OCI-LY3 (cell line): Measurements from ENCODE around the gene GORASP1.

Source experiments
- H2AFZ ChIP-seq: fragments of 200-600, 300-600 bp; shearing (Covaris generic); 2 replicates; pipeline ENCODE4 v1.6.0; 2014; ENCODE audit warnings: antibody characterized with exemption, low read depth, low read length
- H3K27ac ChIP-seq: fragments of 200-600, 300-600 bp; sonication (generic); 2 replicates; pipeline ENCODE4 v1.5.1; 2014; ENCODE audit warnings: mild to moderate bottlenecking, low read length, moderate library complexity, mixed read lengths
- H3K27me3 ChIP-seq: fragments of 200-600, 300-600 bp; sonication (generic); 2 replicates; pipeline ENCODE4 v1.6.1; 2014; ENCODE audit warnings: low read depth, low read length, mixed read lengths
- H3K36me3 ChIP-seq: fragments of 200-600, 300-600 bp; sonication (generic); replicated peaks from 2 replicates; pipeline ENCODE3; 2014; ENCODE audit warnings: low read depth, low read length, mixed read lengths
- H3K4me1 ChIP-seq: fragments of 300-600, 200-600 bp; sonication (generic); 2 replicates; pipeline ENCODE4 v1.6.1; 2014; ENCODE audit warnings: low read length, mixed read lengths
- H3K4me2 ChIP-seq: fragments of 200-600, 300-600 bp; sonication (generic); 2 replicates; pipeline ENCODE4 v1.6.1; 2014; ENCODE audit warnings: low read length, mixed read lengths
- H3K4me3 ChIP-seq: fragments of 300-600, 200-600 bp; sonication (generic); 2 replicates; pipeline ENCODE4 v1.5.1; 2014; ENCODE audit warnings: antibody characterized with exemption, mild to moderate bottlenecking, low read length, moderate library complexity
- H3K79me2 ChIP-seq: fragments of 300-600, 200-600 bp; shearing (Covaris generic); 2 replicates; pipeline ENCODE4 v1.6.1; 2014; ENCODE audit warnings: mild to moderate bottlenecking, low read length, mixed read lengths
- H3K9ac ChIP-seq: fragments of 300-600, 200-600 bp; shearing (Covaris generic); 2 replicates; pipeline ENCODE4 v1.6.0; 2014; ENCODE audit warnings: mild to moderate bottlenecking, low read length, moderate library complexity
- H3K9me3 ChIP-seq: fragments of 200-600, 300-600 bp; shearing (Covaris generic); 2 replicates; pipeline ENCODE4 v1.6.1; 2014; ENCODE audit warnings: low read length, mixed read lengths; ENCODE audit not compliant: insufficient read depth
- H4K20me1 ChIP-seq: fragments of 200-600, 300-600 bp; sonication (generic); 2 replicates; pipeline ENCODE4 v1.6.1; 2016; ENCODE audit warnings: low read length, mixed read lengths; ENCODE audit not compliant: insufficient read depth
- EZH2phosphoT487 ChIP-seq: fragments of 200-600 bp; shearing (Covaris generic); IDR thresholded peaks from 2 replicates; pipeline ENCODE4 v1.6.1; 2018; ENCODE audit warnings: antibody characterized with exemption, mixed run types, low read depth
- TF ChIP-seq, protein P1 (sequence below): fragments of 200-600, 300-600 bp; sonication (generic); IDR thresholded peaks from 2 replicates; pipeline ENCODE4 v1.5.1; 2014; ENCODE audit warnings: antibody characterized with exemption, low read length, low read depth

Gene GORASP1

DNA sequence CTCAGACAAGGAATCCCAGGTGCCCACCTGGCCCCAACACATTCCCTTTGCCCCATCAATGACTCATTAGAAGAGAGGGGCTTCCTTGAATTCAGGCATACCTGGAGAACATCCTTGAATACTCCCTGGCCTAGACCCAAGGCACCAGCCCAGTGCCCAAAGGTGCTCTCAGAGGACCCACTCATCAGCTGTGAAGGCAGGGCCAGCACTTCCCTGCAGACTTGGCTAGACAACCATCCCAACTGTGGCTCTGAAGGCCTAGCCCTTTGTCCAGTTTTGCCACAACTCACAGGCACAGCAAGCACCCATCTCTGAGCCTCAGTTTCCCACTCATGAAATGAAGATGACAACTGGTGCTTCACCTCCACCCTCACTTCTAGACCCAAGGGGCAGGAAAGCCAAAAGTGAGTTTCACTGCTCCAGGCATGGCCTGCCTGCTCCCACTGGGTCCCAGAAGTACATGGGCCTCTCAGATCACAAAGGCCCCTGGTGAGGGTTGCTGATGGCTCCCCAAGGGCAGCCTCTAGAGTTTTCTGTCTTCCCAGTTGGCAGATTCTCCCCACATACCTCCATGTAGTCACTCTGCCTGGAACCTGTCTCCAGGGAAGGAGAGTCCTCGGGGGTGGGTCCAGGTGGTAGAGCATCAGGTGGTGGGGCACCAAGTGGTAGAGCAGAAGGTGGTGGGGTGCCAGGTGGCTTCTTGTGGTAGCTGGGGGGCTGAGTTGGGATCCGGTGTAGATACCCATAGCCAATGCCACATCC is 7.5 kb downstream of the GORASP1 start:
- Histone ChIP-seq H4K20me1 (peaks cover 4% of the 10 kb centered on the region), H3K4me2 (no peak overlapping the region), H3K4me3 (no peak overlapping the region), H3K79me2 (no peaks in the 10 kb centered on the region; the same call in 1 of the 2 replicates), H3K9ac (no peak overlapping the region), H2AFZ (no peak overlapping the region), H3K27me3 (no peaks in the 10 kb centered on the region), H3K27ac (no peak overlapping the region), H3K36me3 (peaks cover 50% of the 10 kb centered on the region), H3K4me1 (no peaks in the 10 kb centered on the region), H3K9me3 (no peaks in the 10 kb centered on the region)
- TF ChIP-seq EZH2phosphoT487: no peak
- TF ChIP-seq, protein P1, sequence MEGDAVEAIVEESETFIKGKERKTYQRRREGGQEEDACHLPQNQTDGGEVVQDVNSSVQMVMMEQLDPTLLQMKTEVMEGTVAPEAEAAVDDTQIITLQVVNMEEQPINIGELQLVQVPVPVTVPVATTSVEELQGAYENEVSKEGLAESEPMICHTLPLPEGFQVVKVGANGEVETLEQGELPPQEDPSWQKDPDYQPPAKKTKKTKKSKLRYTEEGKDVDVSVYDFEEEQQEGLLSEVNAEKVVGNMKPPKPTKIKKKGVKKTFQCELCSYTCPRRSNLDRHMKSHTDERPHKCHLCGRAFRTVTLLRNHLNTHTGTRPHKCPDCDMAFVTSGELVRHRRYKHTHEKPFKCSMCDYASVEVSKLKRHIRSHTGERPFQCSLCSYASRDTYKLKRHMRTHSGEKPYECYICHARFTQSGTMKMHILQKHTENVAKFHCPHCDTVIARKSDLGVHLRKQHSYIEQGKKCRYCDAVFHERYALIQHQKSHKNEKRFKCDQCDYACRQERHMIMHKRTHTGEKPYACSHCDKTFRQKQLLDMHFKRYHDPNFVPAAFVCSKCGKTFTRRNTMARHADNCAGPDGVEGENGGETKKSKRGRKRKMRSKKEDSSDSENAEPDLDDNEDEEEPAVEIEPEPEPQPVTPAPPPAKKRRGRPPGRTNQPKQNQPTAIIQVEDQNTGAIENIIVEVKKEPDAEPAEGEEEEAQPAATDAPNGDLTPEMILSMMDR: no peak

DNA sequence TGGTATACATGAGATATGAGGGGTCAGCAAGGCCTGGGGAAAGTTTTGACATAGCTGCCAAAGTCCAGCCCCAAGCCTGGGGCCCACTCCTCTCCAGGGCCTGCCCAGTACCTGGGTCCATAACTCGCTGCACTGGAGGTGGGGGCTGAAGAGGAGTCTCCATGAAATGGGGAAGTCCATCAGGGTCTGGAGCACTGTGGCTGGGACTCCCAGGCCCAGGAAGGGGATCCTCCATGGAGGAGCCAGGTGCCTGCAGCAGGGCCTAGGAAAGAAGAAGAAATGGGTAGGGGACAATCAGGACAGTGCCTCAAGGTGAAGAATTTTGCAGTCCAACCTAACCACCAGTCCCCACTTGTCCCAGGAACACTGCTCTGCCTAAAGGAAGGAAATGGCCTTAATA is 8.2 kb downstream of the GORASP1 start:
- no peaks in the 10 kb centered on the region for H3K4me1 ChIP-seq
- H3K27ac ChIP-seq: no peak overlapping the region
- peaks cover 4% of the 10 kb centered on the region for H4K20me1 ChIP-seq
- H3K9ac ChIP-seq: no peak overlapping the region
- no peaks in the 10 kb centered on the region for H3K79me2 ChIP-seq
- H3K27me3 ChIP-seq: no peaks in the 10 kb centered on the region
- peaks cover 56% of the 10 kb centered on the region for H3K36me3 ChIP-seq
- TF ChIP-seq EZH2phosphoT487: no peak
- TF ChIP-seq, protein P1: no peak
- H3K9me3 ChIP-seq: no peaks in the 10 kb centered on the region
- H3K4me3 ChIP-seq: no peak overlapping the region
- no peak overlapping the region for H3K4me2 ChIP-seq
- no peak overlapping the region for H2AFZ ChIP-seq

DNA sequence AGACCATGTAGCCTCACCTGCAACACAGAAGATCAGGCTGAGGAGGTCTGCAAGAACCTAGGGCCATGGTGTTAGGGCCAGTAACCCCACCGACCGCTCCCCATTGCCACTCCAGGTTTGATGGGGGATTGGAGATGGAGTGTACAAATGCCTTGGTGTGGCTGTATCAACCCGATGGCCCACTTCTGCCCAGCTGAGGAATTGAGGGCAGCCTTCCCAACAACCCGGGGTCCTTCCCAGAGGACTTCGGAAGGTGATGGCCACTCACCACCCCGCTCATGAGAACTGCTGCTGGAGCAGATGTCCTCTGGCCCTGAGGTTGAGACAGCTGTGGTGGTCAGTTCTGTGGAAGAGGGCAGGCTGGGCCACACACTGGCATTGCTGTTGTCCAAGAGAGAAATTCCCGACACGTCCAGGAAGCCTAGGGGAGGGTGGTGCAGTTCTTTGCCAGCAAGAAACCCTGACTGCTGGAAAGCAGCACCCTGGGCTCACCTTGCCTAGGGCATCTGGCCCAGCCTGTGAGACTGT is 8.9 kb downstream of the GORASP1 start:
- H3K4me1 ChIP-seq: no peaks in the 10 kb centered on the region
- no peak overlapping the region for H3K4me3 ChIP-seq
- H4K20me1 ChIP-seq: peaks cover 4% of the 10 kb centered on the region
- no peaks in the 10 kb centered on the region for H3K27me3 ChIP-seq
- H3K27ac ChIP-seq: no peak overlapping the region
- H3K9ac ChIP-seq: no peak overlapping the region
- no peaks in the 10 kb centered on the region for H3K9me3 ChIP-seq
- H3K4me2 ChIP-seq: no peak overlapping the region
- TF ChIP-seq EZH2phosphoT487: no peak
- TF ChIP-seq, protein P1: no peak
- H3K79me2 ChIP-seq: no peaks in the 10 kb centered on the region
- no peak overlapping the region for H2AFZ ChIP-seq
- peaks cover 62% of the 10 kb centered on the region for H3K36me3 ChIP-seq

DNA sequence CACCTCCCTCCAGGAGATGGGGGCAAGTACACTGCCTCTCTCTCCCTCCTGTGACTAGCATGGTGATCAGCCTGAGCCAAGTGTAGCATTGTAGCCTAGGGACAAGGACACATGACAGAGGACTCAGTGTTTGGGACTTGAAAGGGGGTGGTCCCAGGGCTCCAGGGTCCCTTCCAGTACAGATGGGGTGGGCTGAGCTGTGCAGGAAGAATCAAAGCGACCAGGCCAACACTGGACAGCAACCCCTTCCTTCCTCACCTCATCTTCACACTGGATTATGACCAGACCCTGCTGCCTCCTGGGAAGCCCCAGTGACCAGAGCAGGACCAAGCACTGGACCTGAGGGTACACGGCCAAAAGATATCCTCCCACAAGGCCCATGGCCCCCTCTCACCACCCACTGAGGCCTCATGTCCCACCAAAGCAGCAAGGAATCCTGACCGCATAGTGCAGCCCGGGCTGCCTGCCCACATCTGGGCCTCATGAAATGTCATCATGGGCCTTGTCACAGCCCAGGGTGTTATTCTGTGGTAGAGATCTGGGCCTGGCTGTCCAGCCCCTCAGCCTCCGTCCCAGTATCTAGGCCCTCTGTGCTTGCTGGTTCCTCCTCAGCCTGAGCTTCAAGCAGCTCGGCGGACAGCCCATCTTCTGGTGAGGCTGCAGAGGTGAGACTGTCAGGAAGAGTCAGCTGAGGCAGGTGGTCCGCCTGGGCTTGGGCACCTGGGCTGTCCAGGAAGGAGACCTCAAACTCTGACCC is 9.5 kb downstream of the GORASP1 start:
- H3K4me1 ChIP-seq: no peaks in the 10 kb centered on the region
- H4K20me1 ChIP-seq: peaks cover 4% of the 10 kb centered on the region
- no peak overlapping the region for H2AFZ ChIP-seq
- H3K36me3 ChIP-seq: peaks cover 62% of the 10 kb centered on the region
- H3K9me3 ChIP-seq: no peaks in the 10 kb centered on the region
- no peak overlapping the region for H3K4me3 ChIP-seq
- no peak for TF ChIP-seq EZH2phosphoT487
- TF ChIP-seq, protein P1: no peak
- no peak overlapping the region for H3K4me2 ChIP-seq
- H3K27me3 ChIP-seq: no peaks in the 10 kb centered on the region
- no peaks in the 10 kb centered on the region for H3K79me2 ChIP-seq
- H3K27ac ChIP-seq: no peak overlapping the region
- no peak overlapping the region for H3K9ac ChIP-seq
